ENCODE results near the gene RALGAPA2.

- TF ChIP-seq CTCF (conservative IDR thresholded peaks at IDR 0.05; ENCODE audit: low read depth, low read length): no peak
- TF ChIP-seq EZH2 (IDR thresholded peaks at IDR 0.05; ENCODE audit: low read length, unreplicated experiment): no peak
- no peak for TF ChIP-seq EZH2phosphoT487 (IDR thresholded peaks at IDR 0.05; ENCODE audit: borderline replicate concordance, low read length)
Observed at GRCh38 chr20:20482453-20482852, 230.0 kb downstream of the RALGAPA2 start.
